HG02885 (cell line): ENCODE measurements around the gene TNFAIP8L1.

Source experiments
- ATAC-seq: cut with Tn5 transposase; IDR thresholded peaks from one replicate; pipeline ENCODE4 v1.9.1; 2021; ENCODE audit warnings: mild to moderate bottlenecking; ENCODE audit not compliant: unreplicated experiment, poor library complexity

The TNFAIP8L1 gene

DNA sequence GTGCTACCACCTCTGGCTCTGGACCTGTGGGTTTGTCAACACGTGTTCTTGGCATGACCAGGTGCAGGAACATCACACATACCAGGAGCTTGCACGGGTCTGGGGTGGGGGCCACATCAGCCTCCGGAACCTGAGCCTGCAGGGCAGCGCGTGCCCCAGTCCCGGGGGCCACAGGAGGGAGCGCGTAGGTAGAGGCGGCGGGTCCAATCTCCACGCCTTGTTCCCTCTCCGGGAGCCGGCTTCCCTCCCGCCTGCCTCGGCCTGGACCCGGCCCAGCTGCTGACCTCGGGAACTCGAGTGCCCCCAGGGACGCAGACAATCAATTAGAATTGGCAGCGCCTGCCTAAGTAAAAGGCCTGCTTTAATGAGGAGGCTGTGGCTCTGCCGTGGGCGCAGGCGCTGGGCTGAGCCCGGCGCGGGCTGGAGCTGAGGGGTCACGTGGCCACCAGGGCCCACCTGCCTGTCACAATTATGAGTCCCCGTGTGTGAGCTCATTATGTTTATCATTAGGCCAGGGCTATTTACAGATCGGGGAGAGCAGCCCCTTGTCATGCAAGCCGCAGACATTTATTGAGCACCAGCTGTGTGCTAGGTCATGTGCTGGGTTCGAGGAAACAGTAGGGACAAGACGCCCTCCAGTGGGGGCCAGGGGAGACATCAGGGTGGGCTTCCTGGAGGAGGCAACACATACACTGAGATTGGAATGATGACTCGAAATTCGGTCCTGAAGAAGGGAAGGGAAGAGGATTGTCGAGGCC is 32.2 kb upstream of the TNFAIP8L1 start:
- ATAC-seq = no peak

GRCh38 chr19:4609878-4610511 is 29.3 kb upstream of the TNFAIP8L1 start:
- ATAC-seq = no peak

DNA sequence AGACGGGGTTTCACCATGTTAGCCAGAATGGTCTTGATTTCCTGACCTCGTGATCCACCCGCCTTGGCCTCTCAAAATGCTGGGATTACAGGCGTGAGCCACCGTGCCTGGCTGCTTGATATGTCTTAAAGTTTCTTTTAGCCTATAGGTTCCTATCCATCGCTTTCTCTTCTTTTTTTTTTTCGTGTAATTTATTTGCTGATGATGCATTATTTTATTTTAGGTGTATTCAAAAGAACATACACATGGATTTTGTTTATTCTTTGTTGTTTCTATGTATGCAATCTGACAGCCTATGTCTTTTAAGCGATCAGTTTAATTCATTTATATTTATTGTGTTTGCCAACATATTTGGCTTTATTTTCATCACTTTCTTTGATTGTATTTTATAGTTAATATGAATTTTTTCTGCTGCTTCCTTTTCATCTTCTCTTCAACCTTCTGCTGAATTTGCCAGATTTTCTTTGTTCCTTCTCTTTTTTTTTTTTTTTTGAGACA is 26.0 kb upstream of the TNFAIP8L1 start:
- no peak for ATAC-seq

GRCh38 chr19:4618019-4618418 is 21.3 kb upstream of the TNFAIP8L1 start:
- no peak for ATAC-seq

- no peak for ATAC-seq
Observed at GRCh38 chr19:4619668-4620294, 19.5 kb upstream of the TNFAIP8L1 start.

DNA sequence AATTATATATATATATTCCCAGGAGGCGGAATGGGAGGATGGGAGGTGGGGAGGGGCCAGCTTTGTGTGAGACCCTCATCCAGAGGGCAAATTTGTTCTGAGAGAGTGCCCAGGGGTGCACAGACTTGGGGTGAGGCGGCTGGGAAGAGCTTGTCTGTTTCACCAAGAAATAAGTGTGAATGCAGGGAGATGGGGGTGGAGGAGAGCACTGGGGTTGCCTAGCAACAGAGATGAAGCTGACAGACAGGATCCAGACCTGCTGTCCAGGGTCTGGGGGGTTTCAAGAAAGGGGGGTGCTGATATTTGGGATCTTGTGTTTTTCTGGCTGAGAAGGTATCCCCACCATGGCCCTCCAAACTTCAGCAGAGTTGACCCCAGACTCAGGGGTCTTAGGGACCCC is 18.6 kb upstream of the TNFAIP8L1 start:
- no peak for ATAC-seq

- no peak for ATAC-seq
Observed at GRCh38 chr19:4622695-4623421, 16.5 kb upstream of the TNFAIP8L1 start.

DNA sequence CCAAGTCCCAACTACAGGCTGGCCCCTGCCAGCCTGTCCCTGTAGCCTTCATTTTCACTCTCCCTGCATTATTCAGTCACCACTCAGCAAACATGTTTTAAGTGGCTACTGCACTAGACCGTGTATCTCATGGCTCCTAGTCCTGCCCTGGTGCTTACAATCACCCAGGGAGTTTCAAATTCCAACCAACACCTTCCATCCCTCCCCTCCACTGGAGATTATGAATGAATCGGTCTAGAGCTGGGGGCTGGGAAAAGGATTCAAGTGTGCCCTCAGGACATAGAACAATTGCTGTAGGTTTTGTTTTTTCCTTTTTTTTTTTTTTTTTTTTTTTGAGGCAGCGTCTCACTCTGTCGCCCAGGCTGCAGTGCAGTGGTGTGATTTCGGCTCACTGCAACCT is 15.0 kb upstream of the TNFAIP8L1 start:
- no peak for ATAC-seq

- no peak for ATAC-seq
Observed at GRCh38 chr19:4624733-4625362, 14.5 kb upstream of the TNFAIP8L1 start.

GRCh38 chr19:4633140-4633967 is 6.0 kb upstream of the TNFAIP8L1 start:
- no peak for ATAC-seq

- no peak for ATAC-seq
Observed at GRCh38 chr19:4635754-4636116, 3.6 kb upstream of the TNFAIP8L1 start.

DNA sequence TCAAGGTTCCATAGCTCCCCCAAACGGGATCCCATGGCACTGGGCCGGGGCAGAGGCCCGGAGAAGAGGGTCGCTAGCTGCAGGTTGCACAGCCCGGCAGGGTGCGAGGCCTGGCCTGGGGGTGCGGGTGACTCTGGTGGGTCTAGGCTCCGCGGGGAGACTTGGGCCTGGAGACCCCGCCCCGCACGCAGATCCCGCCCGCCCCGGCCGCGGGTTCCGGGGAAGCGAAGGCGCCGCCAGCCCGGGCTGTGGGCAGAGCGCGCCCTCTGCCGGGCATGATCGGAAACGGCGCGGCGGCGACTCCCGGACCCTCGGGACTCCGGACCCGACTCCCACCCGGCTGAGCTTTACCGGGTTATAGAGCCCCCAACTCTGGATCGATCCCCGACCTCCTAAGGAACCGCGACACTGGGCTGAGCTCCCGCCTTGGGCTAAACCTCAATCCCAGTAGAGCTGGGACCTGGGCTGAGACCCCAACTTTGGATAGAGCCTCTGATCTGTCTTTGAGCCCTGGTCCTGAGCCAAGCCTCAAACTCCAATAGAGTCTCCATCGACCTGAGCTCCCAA is 3.1 kb upstream of the TNFAIP8L1 start:
- no peak for ATAC-seq

GRCh38 chr19:4636761-4637160 is 2.6 kb upstream of the TNFAIP8L1 start:
- no peak for ATAC-seq

DNA sequence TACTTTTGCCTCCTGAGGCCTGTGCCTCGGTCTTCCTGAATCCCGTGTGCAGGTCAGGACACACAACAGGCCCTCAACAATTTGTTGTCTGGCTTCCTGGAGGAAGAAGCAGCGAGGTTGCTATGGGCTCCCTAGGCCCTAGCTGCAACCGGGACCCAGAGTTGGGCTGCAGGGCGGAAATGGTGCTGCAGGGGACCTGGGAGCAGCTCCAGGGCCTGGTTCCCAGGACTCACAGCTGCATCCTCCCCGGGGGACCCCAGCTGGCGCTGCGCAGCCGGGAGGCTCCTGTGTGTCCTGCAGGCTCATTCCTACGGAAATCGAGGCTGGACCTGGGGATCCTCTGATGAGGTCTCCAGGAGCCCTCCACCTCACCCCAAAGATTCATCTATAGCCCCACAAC is 999 bp upstream of the TNFAIP8L1 start:
- no peak for ATAC-seq

DNA sequence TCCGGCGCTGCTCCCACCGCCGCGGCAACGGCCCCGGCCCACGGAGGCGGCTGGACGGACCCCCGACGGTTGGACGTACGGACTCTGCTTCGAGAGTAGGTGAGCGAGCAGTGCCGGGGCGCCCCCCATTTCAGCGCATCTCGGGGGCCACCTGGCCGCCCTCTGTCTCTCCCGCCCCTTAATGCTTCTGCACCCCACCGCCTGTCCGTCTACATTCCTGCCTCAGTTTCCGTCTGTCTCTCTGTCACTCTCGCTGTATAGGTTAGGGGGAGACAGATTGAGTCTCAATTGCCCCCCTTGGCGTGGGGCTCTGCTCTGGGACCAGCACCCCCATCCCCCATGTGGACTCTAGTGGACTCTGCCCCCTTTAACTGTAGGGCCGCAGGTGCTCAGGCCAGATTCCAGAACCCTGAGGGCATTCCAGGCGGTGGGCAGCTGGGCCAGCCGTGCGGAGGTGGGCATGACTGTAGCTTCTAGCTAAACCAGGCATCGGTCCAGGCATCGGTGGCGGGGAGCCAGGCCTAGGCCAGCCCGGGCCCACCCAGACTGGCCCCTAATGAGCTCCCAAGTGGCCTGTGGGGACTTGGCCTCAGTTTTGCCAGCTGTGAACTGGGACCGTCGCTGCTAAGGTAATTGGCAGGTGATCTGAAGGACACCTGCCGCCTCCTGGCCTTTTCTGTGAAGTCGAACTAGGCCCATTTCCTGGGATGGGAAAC is 373 bp downstream of the TNFAIP8L1 start:
- ATAC-seq = peak; percentile 5

DNA sequence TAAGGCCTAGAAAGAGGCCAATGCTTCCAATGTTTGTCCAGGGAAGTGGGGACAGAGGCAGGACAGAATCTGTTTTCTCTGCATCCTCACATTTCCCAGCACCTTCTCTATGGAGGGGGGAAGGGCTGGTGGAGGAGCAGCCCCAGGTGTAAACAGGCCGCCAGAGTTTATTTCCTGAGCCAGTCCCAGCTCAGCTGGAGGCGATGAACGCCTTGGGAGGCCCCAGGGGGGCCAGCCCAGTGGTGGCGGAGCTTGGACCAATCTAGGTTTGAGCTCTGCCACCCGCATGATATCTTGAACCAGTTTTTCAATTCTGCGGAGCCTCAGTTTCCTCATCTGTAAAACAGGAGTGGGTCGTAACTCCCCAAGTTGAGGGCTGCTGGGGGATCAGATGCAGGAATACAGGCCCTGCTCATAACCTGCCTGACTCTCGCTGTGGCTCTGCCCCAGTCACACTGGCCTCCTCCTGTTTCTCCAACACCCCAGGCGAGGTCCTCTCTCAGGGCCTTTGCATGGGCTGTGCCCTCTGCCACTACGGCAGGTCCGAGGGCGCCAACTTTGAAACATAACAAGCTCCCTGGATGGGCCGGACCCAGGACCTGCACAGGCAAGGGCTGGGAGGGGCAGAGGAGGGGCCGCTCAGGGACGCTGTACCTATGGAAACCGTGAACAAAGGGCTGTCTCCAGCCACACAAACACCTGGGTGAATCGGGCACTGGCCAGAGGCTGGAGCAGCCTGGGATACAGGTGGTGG is 1.1 kb downstream of the TNFAIP8L1 start:
- ATAC-seq = no peak

DNA sequence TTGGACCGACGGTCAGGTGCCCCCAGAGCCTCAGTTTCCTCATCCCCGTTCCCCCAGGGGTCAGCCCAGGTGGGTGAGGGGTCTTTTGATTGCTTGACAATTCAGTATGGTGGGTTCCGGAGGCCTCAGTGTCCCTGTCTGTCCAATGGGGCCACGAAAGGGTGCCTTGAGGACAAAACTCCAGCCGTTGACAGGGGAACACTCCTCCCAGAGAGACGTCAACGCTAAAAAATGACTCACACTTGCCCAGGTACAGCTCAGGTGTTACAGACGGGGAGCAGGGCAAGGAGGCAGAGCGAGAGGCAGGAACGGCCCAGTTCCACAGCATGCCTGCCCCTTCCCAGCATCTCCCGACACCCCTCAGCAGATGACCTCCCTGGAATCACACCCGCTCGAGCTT is 1.8 kb downstream of the TNFAIP8L1 start:
- ATAC-seq = no peak

- no peak for ATAC-seq
Observed at GRCh38 chr19:4642625-4643024, 3.3 kb downstream of the TNFAIP8L1 start.
